Activated CD4-positive, CD25-positive, alpha-beta regulatory T cell treated with anti-CD3 and anti-CD28 coated beads, Interleukin-2, amount 50 U/mL, for 72 hours (primary cell): ENCODE measurements around the gene HMX3.

ENCODE experiments used
- DNase-seq: peaks from one replicate; pipeline ENCODE4 v3.0.0; 2021

The HMX3 gene

GRCh38 chr10:123135415-123136141 is at the start of gene HMX3:
Gene HMX3 (plus strand): TSS chr10:123135970. CDS start chr10:123136051, 81 bp downstream.
- DNase-seq, result no peak

GRCh38 chr10:123086281-123086680 is 49.5 kb upstream of the HMX3 start:
- no peak for DNase-seq

DNA sequence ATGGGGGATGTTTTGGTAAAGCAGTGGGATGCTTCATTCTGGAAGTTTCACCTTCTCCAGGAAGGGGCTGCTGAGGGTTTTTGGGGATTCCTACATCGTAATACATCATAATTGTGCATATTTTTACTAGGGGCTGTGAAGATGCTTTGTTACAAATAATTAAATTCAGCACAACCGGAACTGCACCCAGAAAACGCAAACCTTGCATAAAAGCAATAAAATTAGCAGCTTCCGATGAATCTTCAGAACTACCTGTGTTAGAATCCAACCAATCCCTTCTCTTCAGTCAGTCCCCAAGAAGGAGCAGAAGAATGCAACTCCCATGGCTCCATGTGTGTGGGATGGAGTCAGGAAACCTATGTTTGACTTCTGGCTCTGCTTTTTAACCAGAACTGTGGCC is 48.4 kb upstream of the HMX3 start:
- DNase-seq, result no peak

DNA sequence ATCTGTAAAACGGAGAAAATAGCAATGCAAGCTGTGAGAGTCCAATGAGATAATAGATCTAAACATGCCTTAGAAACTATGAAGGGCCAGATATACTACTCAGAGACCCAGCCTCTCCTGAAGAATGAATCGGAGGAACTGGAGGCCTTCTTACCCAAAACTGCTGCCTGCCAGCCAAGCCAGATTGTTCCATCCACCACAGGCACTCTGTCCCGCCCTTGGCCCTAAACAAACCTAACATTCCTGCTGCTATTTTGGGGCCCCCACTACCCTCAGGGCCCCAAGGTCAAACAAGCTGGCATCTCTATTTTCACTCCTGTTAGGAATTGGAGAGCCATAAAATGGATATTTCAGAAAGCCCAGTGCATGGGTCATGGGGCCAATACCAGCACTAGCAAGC is 48.0 kb upstream of the HMX3 start:
- no peak for DNase-seq

GRCh38 chr10:123092635-123093414 is 42.9 kb upstream of the HMX3 start:
- DNase-seq, result no peak

GRCh38 chr10:123093489-123093888 is 42.3 kb upstream of the HMX3 start:
- DNase-seq, result no peak

DNA sequence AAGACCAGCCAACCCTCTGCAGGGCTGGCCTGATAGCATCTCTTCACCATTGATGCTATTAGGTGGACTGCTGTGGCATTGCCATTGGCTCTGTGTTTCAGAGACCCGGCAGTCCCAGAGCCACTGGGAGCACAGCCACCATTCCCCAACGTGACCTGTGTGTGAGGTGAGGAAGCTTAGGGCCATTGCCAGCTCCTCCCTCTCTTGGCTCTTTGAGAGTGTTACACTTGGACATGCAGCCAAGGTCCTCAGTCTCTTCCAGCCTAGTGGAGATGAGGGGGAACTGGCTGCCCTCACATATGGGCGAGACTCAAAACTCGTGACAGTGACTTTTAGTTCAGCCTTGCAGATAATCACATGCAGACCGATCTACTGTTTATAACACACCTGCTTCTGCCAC is 39.3 kb upstream of the HMX3 start:
- no peak for DNase-seq

- DNase-seq, result no peak
Measured at GRCh38 chr10:123097039-123097438, 38.7 kb upstream of the HMX3 start.

- DNase-seq, result no peak
Measured at GRCh38 chr10:123100030-123100762, 35.6 kb upstream of the HMX3 start.

- DNase-seq, result no peak
Measured at GRCh38 chr10:123101872-123102271, 33.9 kb upstream of the HMX3 start.

GRCh38 chr10:123102673-123103072 is 33.1 kb upstream of the HMX3 start:
- DNase-seq, result no peak

GRCh38 chr10:123103944-123104343 is 31.8 kb upstream of the HMX3 start:
- no peak for DNase-seq

DNA sequence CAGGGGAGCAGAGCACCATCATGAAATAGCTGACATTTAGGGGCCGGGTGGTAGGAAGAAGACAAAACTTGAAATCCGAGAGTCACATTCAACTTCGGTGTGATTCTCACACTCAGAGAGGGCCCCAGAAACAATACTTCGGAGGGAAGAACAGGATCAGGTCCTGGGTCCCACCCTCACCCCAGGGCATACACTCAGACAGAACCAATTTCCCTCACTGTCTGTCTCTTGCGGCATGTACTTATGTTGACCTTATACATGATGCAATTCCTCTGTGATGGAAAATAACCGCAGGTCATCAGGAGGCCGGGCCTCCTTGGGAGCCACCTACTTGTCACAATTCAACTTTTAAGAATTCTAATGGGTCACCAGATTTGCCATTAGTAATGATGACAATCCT is 26.3 kb upstream of the HMX3 start:
- no peak for DNase-seq

- DNase-seq, result no peak
Measured at GRCh38 chr10:123117644-123118417, 17.9 kb upstream of the HMX3 start.

DNA sequence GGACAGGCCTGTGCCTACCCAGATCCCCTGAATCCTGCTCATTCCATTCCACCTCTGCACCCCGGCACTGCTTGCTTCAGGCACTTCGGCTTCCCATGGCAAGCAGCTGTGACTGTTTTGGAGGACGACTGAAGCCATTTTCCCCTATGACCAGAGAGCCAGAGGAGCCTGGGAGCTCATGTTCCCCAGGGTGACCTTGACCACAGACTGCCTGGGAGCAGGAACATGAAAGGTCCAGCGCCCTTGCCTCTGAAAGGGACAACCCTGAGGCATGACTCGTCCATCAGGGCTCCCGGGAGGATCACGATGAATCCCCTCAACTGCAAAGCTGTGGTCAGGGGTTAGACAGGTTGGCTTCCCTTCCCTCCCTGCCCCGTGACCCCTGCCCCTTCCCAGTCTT is 16.7 kb upstream of the HMX3 start:
- no peak for DNase-seq

DNA sequence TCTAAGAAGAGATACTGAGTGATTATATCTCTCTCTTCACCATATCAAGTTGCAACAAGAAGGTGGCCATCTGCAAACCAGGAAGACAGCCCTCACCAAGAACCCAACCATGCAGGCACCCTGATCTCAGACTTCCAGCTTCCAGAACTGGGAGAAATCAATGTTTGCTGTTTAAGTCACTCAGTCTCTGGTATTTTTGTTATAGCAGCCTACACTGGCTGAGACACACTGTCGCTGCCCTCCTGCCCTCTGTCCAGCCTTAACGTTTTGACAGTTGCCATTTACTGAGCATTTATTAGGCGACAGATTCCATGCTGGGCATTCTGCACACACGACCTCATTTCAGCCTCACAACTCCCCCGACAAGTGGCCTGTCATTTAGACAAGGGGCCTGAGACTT is 9.5 kb upstream of the HMX3 start:
- DNase-seq, result no peak

- no peak for DNase-seq
Measured at GRCh38 chr10:123129618-123130271, 6.0 kb upstream of the HMX3 start.

DNA sequence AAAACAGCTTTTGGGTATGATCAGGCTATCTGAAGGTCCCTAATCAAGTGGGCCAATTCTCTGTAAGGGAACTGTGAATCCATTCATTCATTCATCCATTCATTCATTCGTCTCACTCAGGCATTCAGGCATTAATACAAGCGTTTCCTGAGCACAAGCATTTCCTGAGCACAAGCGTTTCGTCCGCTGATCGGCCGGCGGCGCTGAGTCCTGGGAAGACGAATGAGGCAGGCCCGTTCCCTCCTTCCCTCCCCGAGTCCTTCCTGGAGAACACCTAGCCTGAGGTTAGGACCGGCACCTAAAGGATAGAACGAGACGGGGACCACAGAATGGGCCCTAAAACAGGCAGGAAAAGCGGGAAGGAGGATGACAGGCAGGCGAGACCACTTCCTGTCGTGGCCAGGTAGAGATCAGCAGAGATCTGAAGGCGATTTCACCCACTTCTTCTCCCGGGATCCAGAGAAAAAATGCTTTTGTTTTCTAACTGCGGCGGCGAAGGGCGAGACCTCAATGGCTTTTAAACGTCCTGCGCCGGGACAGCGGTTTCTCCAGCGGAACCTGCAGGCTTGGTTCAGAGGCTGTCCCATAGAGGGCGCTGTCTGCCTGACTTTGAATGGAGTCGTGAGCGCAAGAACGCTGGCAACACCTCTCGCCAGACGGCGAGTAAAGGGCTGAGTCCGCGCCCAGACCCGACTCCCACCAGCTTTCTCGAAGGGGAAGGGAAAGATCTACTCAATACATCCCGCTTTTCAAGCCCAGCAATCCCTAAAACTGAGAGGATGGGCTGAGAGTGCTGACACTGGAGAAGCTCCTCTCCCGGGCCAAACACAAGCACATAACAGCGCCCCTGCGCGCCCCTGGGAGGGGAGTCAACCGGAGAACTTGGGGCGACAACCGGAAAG is 2.9 kb upstream of the HMX3 start:
- peak; percentile 85 for DNase-seq

DNA sequence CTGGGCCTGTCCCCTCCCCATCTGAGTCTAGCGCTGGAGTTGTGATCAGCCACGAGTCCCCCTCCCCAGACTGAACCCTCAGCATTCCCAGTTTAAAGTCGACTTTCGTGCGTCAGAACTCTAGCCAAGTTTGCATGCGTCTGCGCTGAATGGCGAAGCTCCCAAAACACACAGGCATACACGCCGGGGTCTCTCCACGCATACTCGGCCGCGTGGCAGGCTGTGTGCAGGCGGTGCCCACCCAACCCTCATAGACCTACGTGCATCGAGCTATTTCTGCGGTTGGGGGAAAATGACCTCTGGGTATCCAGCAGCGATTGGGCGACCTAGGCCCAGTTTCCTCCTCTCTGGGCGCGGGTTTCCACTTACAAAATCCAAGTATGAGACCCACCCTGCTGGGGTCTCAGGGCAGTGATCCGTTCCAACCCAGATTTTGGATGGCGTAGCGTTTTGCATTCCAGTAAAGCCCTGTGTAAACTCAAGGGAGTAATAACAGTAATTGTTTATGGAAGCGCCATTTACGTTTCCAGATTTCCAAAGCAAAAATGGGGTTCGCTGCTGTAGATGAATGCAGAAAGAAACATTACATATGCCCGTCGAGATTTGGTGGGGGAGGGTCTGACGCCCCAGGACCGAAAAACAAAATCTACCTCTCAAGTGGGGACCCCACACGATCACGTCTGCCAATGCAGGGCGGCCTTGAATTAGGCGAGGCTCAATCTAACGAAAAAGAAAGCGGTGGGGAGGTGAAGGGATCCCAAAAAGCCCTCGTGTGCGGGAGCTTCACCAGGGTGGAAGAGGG is 2.0 kb upstream of the HMX3 start:
- no peak for DNase-seq

DNA sequence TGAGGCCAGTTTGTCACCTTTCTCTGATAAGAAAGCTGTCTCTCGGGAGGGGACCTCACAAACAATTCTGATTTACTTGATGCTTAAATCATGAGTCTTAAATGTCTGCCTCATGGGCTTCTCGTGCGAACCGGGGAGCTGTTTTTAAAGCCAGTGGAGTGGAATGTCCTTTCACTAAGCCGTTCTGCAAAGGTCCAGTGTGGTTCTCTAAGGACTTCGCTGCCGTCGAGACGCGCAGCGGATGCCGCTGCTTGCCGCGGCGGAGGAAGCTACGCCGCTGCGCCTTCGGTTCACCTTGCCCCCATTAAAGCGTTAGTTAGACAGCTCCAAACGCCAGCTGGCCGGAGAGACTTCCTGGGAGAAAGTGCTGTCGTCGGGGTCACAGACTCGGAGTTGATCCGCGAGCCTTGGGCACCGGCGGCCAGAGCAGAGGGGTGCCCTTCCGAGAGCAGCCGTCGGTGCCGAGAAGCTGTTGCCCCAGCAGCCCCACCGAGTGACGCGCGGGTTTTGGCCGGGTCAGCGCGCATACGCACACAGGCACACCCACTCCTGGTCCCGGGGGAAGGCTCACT is 1.3 kb upstream of the HMX3 start:
- no peak for DNase-seq
